HEK293 (cell line): ENCODE measurements around the gene ZFP1.

Experiments used
- CTCF ChIA-PET: fragments of 350-600 bp; formaldehyde crosslinking; extraction: SDS; loops from one replicate; lab custom pipeline; 2021; ENCODE audit warnings: antibody characterized with exemption; lab: Yijun Ruan, JAX
- POLR2A ChIA-PET: fragments of 300-600 bp; formaldehyde crosslinking; extraction: SDS; loops from one replicate; lab custom pipeline; 2020; ENCODE audit warnings: antibody characterized with exemption, inconsistent platforms; lab: Yijun Ruan, JAX
- H3K27ac ChIP-seq: fragments of 200-500 bp; sonication (Bioruptor generic); 2 replicates; pipeline ENCODE4 v1.5.1; 2014; ENCODE audit warnings: low read depth, low read length, control low read depth, inconsistent platforms; ENCODE audit errors: extremely low read depth
- H3K36me3 ChIP-seq, 2 experiments: fragments of 200-500 bp in 1 of 2; sonication (Bioruptor generic) in 1 of 2; 1 replicate in 1 of 2; 2 replicates in 1 of 2; pipeline ENCODE4 v1.5.1; 2014 to 2017; ENCODE audit warnings: inconsistent platforms in 2 of 2, low read length in 2 of 2; ENCODE audit not compliant: control insufficient read depth in 2 of 2, insufficient read depth in 1 of 2
- H3K4me1 ChIP-seq: fragments of 200-500 bp; sonication (Bioruptor generic); 2 replicates; pipeline ENCODE4 v1.5.1; 2014; ENCODE audit warnings: mild to moderate bottlenecking, low read length, inconsistent platforms; ENCODE audit not compliant: control insufficient read depth, insufficient read depth
- H3K4me3 ChIP-seq: 2 replicates; pipeline ENCODE4 v1.5.1; 2011; ENCODE audit warnings: low read depth, mild to moderate bottlenecking, control low read depth, low read length, moderate library complexity
- H3K9me3 ChIP-seq: fragments of 200-500 bp; sonication (Bioruptor generic); 2 replicates; pipeline ENCODE4 v1.5.1; 2014; ENCODE audit warnings: low read depth, low read length, inconsistent platforms; ENCODE audit not compliant: control insufficient read depth, insufficient read depth
- HIC1 ChIP-seq: fragments of 450-650 bp; formaldehyde crosslinking; IDR thresholded peaks from 2 replicates; pipeline ENCODE4 v1.5.1; 2016; ENCODE audit warnings: missing biosample characterization, missing genetic modification characterization
- OVOL3 ChIP-seq: fragments of 450-650 bp; formaldehyde crosslinking; IDR thresholded peaks from 2 replicates; pipeline ENCODE4 v1.5.1; 2016; ENCODE audit warnings: missing biosample characterization, missing genetic modification characterization
- PBX3 ChIP-seq: sonication (generic); formaldehyde crosslinking; IDR thresholded peaks from 2 replicates; pipeline ENCODE4 v1.8.1; 2022; ENCODE audit warnings: mild to moderate bottlenecking, moderate library complexity, missing genetic modification reagents
- REST ChIP-seq: fragments of 450-650 bp; formaldehyde crosslinking; IDR thresholded peaks from 2 replicates; pipeline ENCODE4 v1.5.1; 2016; ENCODE audit warnings: missing biosample characterization, missing genetic modification characterization
- SP2 ChIP-seq: fragments of 450-650 bp; formaldehyde crosslinking; IDR thresholded peaks from 2 replicates; pipeline ENCODE4 v1.5.1; 2016; ENCODE audit warnings: missing biosample characterization, missing genetic modification characterization
- WT1 ChIP-seq: fragments of 450-650 bp; formaldehyde crosslinking; IDR thresholded peaks from 2 replicates; pipeline ENCODE4 v1.5.1; 2016; ENCODE audit warnings: missing biosample characterization, missing genetic modification characterization
- YY2 ChIP-seq: fragments of 450-650 bp; formaldehyde crosslinking; IDR thresholded peaks from 2 replicates; pipeline ENCODE4 v1.5.1; 2016; ENCODE audit warnings: missing biosample characterization, missing genetic modification characterization
- ZBTB20 ChIP-seq: fragments of 450-650 bp; formaldehyde crosslinking; IDR thresholded peaks from 2 replicates; pipeline ENCODE4 v1.5.1; 2016; ENCODE audit warnings: missing biosample characterization, missing genetic modification characterization
- ZBTB6 ChIP-seq: fragments of 450-650 bp; formaldehyde crosslinking; IDR thresholded peaks from 2 replicates; pipeline ENCODE4 v1.5.1; 2017; ENCODE audit warnings: missing biosample characterization, missing genetic modification characterization
- ZFP3 ChIP-seq: fragments of 450-650 bp; formaldehyde crosslinking; IDR thresholded peaks from 2 replicates; pipeline ENCODE4 v1.5.1; 2016; ENCODE audit warnings: low read depth, missing biosample characterization, missing genetic modification characterization
- ZNF146 ChIP-seq: fragments of 450-650 bp; formaldehyde crosslinking; IDR thresholded peaks from 2 replicates; pipeline ENCODE4 v1.5.1; 2016; ENCODE audit warnings: missing biosample characterization, missing genetic modification characterization
- ZNF157 ChIP-seq: fragments of 450-650 bp; formaldehyde crosslinking; IDR thresholded peaks from 2 replicates; pipeline ENCODE4 v1.5.1; 2016; ENCODE audit warnings: missing biosample characterization, missing genetic modification characterization
- ZNF19 ChIP-seq: fragments of 450-650 bp; formaldehyde crosslinking; IDR thresholded peaks from 2 replicates; pipeline ENCODE4; 2016; ENCODE audit warnings: missing biosample characterization, missing genetic modification characterization, low read depth
- ZNF214 ChIP-seq: fragments of 450-650 bp; formaldehyde crosslinking; IDR thresholded peaks from 2 replicates; pipeline ENCODE4 v1.5.1; 2017; ENCODE audit warnings: missing biosample characterization, mild to moderate bottlenecking, missing genetic modification characterization, borderline replicate concordance
- ZNF354C ChIP-seq: fragments of 450-650 bp; formaldehyde crosslinking; IDR thresholded peaks from 2 replicates; pipeline ENCODE4 v1.5.1; 2016; ENCODE audit warnings: missing biosample characterization, missing genetic modification characterization, low read depth, borderline replicate concordance
- ZNF362 ChIP-seq: fragments of 450-650 bp; formaldehyde crosslinking; IDR thresholded peaks from 2 replicates; pipeline ENCODE4 v1.5.1; 2016; ENCODE audit warnings: missing biosample characterization, missing genetic modification characterization
- ZNF416 ChIP-seq: fragments of 450-650 bp; formaldehyde crosslinking; IDR thresholded peaks from 2 replicates; pipeline ENCODE4 v1.5.1; 2016; ENCODE audit warnings: missing biosample characterization, missing genetic modification characterization
- ZNF473 ChIP-seq: fragments of 450-650 bp; formaldehyde crosslinking; IDR thresholded peaks from 2 replicates; pipeline ENCODE4 v1.5.1; 2017; ENCODE audit warnings: missing biosample characterization, missing genetic modification characterization
- ZNF501 ChIP-seq: fragments of 450-650 bp; formaldehyde crosslinking; IDR thresholded peaks from 2 replicates; pipeline ENCODE4 v1.5.1; 2016; ENCODE audit warnings: missing biosample characterization, missing genetic modification characterization
- ZNF580 ChIP-seq: fragments of 450-650 bp; formaldehyde crosslinking; IDR thresholded peaks from 2 replicates; pipeline ENCODE4 v1.5.1; 2016; ENCODE audit warnings: missing biosample characterization, missing genetic modification characterization
- ZNF626 ChIP-seq: fragments of 450-650 bp; sonication (Bioruptor Pico); formaldehyde crosslinking; IDR thresholded peaks from 2 replicates; pipeline ENCODE4 v1.5.1; 2018; ENCODE audit warnings: missing biosample characterization, missing genetic modification characterization, inconsistent platforms
- ZNF664 ChIP-seq: fragments of 450-650 bp; formaldehyde crosslinking; IDR thresholded peaks from 2 replicates; pipeline ENCODE4 v1.5.1; 2016; ENCODE audit warnings: missing biosample characterization, missing genetic modification characterization
- ZNF677 ChIP-seq: fragments of 450-650 bp; IDR thresholded peaks from 2 replicates; pipeline ENCODE4 v1.5.0; 2018; ENCODE audit warnings: missing biosample characterization, mild to moderate bottlenecking, missing genetic modification characterization, moderate library complexity
- ZNF704 ChIP-seq: fragments of 450-650 bp; formaldehyde crosslinking; IDR thresholded peaks from 2 replicates; pipeline ENCODE4 v1.5.1; 2016; ENCODE audit warnings: missing biosample characterization, missing genetic modification characterization

The ZFP1 gene

GRCh38 chr16:75101635-75102034, 46.7 kb upstream of the ZFP1 start (continued):
- TF ChIP-seq ZNF157 (tag by site-specific recombination): no peak

GRCh38 chr16:75102595-75102994, 45.7 kb upstream of the ZFP1 start:
- Histone ChIP-seq H3K36me3 (no peaks in the 10 kb centered on the region), H3K4me3 (no peak overlapping the region), H3K4me1 (no peaks in the 10 kb centered on the region), H3K9me3 (no peaks in the 10 kb centered on the region), H3K27ac (no peak overlapping the region)
- CTCF ChIA-PET: no interaction called here
- POLR2A ChIA-PET: no interaction called here
- TF ChIP-seq ZNF214 (tag by site-specific recombination): no peak
- no peak for TF ChIP-seq PBX3 (CRISPR knock-in tag)
- no peak for TF ChIP-seq ZNF704 (tag by site-specific recombination)
- TF ChIP-seq ZNF473: no peak
- no peak for TF ChIP-seq ZNF664 (tag by site-specific recombination)
- no peak for TF ChIP-seq ZNF677 (tag by site-specific recombination)
- TF ChIP-seq ZBTB6: no peak
- no peak for TF ChIP-seq ZNF416 (tag by site-specific recombination)
- no peak for TF ChIP-seq SP2 (tag by site-specific recombination)
- no peak for TF ChIP-seq REST
- TF ChIP-seq ZBTB20 (tag by site-specific recombination): no peak
- TF ChIP-seq ZNF626 (tag by site-specific recombination): no peak
- no peak for TF ChIP-seq ZFP3 (tag by site-specific recombination)
- no peak for TF ChIP-seq YY2 (tag by site-specific recombination)
- no peak for TF ChIP-seq ZNF354C

GRCh38 chr16:75103994-75104393, 44.3 kb upstream of the ZFP1 start:
- H3K4me1 ChIP-seq: no peaks in the 10 kb centered on the region; the same call in 1 of the 2 replicates
- no peak overlapping the region for H3K27ac ChIP-seq
- ChIA-PET POLR2A (no interaction called here), CTCF (no interaction called here)
- no peaks in the 10 kb centered on the region for H3K36me3 ChIP-seq
- H3K9me3 ChIP-seq: no peaks in the 10 kb centered on the region
- TF ChIP-seq ZNF580 (tag by site-specific recombination): peak; percentile 91
- TF ChIP-seq ZNF501 (tag by site-specific recombination): no peak
- TF ChIP-seq ZNF19 (tag by site-specific recombination): no peak
- no peak for TF ChIP-seq WT1
- no peak for TF ChIP-seq YY2 (tag by site-specific recombination)
- TF ChIP-seq ZNF146 (tag by site-specific recombination): peak; percentile 99
- TF ChIP-seq OVOL3 (tag by site-specific recombination): no peak
- TF ChIP-seq HIC1 (tag by site-specific recombination): no peak
- no peak for TF ChIP-seq ZNF362 (tag by site-specific recombination)
- no peak overlapping the region for H3K4me3 ChIP-seq
